K562 treated with DMSO at 1 percent for 24 hours (cell line): Measurements from ENCODE around the gene RPS19BP1. TPM values are rescaled to one million over a fixed set of nuclear protein-coding genes. Genes with fewer than 3 reads are reported as not detected.

Source experiments
- total RNA-seq: library from RNA; unstranded; fragments of 300-600 nt; gene quantifications from 2 replicates; pipeline ENCODE4 v1.2.3, GENCODE V29; 2022; ENCODE audit warnings: low read depth; ENCODE audit not compliant: insufficient read depth

The RPS19BP1 gene, protein sequence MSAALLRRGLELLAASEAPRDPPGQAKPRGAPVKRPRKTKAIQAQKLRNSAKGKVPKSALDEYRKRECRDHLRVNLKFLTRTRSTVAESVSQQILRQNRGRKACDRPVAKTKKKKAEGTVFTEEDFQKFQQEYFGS
- total RNA-seq: 151 and 157 TPM in 2 replicates

DNA sequence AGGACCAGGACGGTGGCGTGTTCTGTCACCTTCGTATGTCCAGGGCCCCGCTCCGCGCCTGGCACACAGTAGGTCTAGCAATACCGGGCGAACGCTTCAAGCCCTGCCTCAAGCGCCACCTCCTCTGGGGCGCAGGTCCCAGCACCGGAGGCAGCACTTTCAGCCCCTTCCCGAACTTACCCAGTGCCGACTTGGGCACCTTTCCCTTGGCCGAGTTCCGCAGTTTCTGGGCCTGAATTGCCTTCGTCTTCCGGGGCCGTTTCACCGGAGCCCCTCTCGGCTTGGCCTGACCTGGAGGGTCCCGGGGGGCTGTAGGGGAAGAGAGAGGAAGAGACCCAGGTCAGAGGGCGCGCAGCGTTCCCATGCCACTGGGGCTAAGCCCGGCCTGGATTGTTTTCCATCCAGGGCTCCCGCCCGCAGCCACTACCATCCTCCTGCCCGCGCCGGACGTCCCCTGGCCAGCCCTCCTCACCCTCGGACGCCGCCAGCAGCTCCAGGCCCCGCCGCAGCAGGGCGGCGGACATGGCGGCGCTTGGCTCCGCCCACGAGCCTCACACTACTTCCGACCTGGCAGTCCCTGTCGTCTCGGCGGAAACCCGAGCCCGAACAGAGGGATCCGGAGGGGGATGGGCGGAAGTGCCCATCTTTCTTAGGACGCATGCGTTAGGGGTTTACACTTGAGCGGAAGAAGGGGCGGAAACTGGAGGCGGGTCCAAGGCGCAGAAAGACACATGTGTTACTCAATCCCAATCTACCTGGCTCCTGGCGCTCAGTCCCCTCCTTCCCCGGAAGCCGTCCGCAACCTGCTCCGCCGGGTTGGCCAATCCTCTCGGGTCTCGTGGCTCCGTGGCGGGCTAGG lies at the start of gene RPS19BP1:
Gene RPS19BP1 (minus strand): TSS at position 534 of the 859 bp plus-strand sequence. CDS start 10 bp downstream, at position 524.

DNA sequence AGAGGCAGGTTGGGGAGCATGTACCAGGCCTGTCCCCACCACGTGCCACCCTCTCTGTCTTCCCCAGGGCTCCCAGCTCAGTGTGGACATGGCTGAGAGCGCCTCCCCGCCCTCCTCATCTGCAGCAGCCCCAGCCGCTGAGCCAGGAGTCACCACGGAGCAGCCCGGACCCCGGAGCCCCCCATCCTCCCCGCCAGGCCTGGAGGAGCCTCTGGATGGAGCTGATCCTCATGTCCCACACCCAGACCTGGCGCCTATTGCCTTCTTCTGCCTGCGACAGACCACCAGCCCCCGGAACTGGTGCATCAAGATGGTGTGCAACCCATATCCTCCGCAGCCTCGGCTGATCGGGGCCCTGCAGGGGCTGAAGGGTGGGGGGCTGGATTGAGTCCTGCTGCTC lies 38.1 kb upstream of the RPS19BP1 start, which contains the start of gene CACNA1I:
Gene CACNA1I (plus strand): TSS at position 89 of the 400 bp plus-strand sequence. CDS start 0 bp downstream, at position 89.

DNA sequence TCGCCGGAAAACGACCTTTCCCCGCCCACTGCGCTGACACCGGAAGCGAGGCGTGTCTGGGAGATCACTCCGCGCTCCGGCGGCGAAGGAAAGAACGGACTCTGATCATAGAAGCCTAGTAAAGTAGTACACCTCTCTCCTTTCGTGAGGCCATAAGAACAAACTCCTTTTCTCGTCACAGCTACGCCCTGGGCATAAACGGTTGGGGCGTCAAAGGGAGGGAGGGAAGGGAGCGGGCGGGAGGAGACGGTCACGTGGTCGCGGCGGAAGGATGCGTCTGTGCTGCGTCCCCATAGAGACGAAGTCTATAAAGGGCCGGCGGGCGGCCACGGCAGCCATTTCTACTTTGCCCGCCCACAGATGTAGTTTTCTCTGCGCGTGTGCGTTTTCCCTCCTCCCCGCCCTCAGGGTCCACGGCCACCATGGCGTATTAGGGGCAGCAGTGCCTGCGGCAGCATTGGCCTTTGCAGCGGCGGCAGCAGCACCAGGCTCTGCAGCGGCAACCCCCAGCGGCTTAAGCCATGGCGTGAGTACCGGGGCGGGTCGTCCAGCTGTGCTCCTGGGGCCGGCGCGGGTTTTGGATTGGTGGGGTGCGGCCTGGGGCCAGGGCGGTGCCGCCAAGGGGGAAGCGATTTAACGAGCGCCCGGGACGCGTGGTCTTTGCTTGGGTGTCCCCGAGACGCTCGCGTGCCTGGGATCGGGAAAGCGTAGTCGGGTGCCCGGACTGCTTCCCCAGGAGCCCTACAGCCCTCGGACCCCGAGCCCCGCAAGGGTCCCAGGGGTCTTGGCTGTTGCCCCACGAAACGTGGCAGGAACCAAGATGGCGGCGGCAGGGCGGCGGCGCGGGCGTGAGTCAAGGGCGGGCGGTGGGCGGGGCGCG lies 12.1 kb downstream of the RPS19BP1 start, which contains the start of gene ATF4:
Gene ATF4 (plus strand): TSS at position 337 of the 880 bp plus-strand sequence. CDS start 884 bp downstream, outside the sequence.

DNA sequence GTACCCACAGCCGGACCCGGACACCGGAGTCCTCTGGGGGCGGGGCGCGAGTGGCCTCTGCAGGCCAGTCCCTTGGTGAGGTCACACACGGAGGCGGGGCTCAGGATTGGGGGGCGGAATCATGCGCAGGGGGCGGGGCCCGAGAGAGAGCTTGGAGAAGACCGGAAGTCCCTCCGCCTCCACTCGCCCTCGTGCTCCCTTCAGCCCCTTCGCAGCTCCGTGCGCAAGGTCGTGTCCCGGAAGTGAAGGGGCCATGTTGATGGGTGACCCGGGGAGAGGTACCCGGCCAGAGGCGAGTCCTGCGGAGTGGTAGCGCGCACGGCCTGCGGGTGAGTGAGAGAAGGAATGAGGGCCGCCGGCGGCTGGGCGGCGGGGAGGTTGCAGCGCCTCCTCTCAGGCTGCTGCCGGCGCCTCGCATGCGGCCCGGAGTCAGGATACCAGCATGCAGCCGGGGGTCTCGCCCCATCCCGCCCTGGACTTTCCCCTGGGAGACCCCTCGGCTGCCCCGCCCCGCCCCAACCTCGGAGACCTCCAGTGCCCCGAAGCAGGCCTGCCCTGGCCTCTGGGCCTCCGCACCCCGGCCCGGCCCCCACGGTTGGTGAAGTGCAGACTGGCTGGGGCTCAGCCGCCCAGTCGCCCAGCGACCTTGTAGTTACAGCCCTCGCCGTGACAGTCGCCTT lies 30.3 kb downstream of the RPS19BP1 start, which contains the start of gene MIEF1:
Gene MIEF1 (plus strand): TSS at position 182 of the 680 bp plus-strand sequence. CDS start 9,005 bp downstream, outside the sequence.

Other genes with a start within 250 kb of the RPS19BP1 start
- 3,803 and 4,081 TPM in 2 replicates for gene RPL3, start 213.1 kb downstream of the RPS19BP1 start, total RNA-seq
- 19.3 and 35.8 TPM in 2 replicates for gene SYNGR1, start 182.8 kb downstream of the RPS19BP1 start, total RNA-seq
- gene TAB1, start 133.0 kb downstream of the RPS19BP1 start, total RNA-seq: 26.2 and 28.8 TPM in 2 replicates
- gene MGAT3, start 75.7 kb downstream of the RPS19BP1 start, total RNA-seq: 7.2 and 7.9 TPM in 2 replicates
- 19.8 and 22.7 TPM in 2 replicates for gene MIEF1, start 30.5 kb downstream of the RPS19BP1 start, total RNA-seq
- gene ATF4, start 12.2 kb downstream of the RPS19BP1 start, total RNA-seq: 731 and 785 TPM in 2 replicates
- gene CACNA1I, start 38.0 kb upstream of the RPS19BP1 start, total RNA-seq: 0.60 and 0.80 TPM in 2 replicates